ENCODE results near the gene TPPP3.

The TPPP3 gene

GRCh38 chr16:67411339-67411738 lies 18.0 kb upstream of the TPPP3 start:
- no peak overlapping the region for H3K4me3 ChIP-seq
- DNase-seq (ENCODE audit: low spot score) = no peak
- TF ChIP-seq CTCF (IDR thresholded peaks at IDR 0.05) = no peak
- H3K27ac ChIP-seq = no peak overlapping the region

- TF ChIP-seq CTCF (IDR thresholded peaks at IDR 0.05) = no peak
- H3K4me3 ChIP-seq = no peak overlapping the region
- H3K27ac ChIP-seq = no peak overlapping the region
- DNase-seq (ENCODE audit: low spot score) = no peak
These were observed 16.3 kb upstream of the TPPP3 start for GRCh38 chr16:67409631-67410030.

DNA sequence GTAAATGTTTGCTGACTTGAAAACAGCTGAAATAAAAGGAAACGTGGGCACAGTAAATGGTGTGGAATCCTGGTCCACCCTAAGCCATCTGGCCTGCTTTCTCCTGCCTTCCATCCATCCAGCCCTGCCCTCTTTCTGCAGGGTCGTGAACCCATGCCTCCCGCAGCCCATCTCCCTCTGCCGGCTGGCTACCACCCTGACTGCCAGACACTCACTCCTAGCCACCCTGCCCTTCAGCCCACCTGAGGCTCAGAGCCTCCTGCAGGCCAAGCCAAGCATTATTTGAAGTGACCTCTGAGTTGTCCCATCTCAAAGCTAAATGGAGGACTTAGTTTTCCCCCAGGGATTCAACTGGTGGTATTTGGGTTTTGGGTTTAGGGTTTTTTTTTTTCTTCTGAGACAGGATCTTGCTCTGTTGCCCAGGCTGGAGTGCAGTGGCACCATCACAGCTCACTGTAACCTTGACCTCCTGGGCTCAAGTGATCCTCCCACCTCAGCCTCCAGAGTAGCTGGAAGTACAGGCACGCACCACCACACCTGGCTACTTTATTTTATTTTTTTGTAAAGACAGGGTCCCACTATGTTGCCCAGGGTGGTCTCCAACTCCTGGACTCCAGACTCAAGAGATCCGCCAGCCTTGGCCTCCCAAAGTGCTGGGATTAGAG lies 14.6 kb upstream of the TPPP3 start:
- H3K27ac ChIP-seq = no peak overlapping the region
- DNase-seq (ENCODE audit: low spot score) = no peak
- no peak for TF ChIP-seq CTCF (IDR thresholded peaks at IDR 0.05)

GRCh38 chr16:67407176-67407787 lies 14.0 kb upstream of the TPPP3 start:
- no peak overlapping the region for H3K4me3 ChIP-seq
- no peak for TF ChIP-seq CTCF (IDR thresholded peaks at IDR 0.05)
- H3K27ac ChIP-seq = peak overlapping the region in 1 of 2 donors; percentile 72
- no peak for DNase-seq (ENCODE audit: low spot score)

More for the DNA sequence above, 14.6 kb upstream of the TPPP3 start:
- H3K4me3 ChIP-seq = no peak overlapping the region

DNA sequence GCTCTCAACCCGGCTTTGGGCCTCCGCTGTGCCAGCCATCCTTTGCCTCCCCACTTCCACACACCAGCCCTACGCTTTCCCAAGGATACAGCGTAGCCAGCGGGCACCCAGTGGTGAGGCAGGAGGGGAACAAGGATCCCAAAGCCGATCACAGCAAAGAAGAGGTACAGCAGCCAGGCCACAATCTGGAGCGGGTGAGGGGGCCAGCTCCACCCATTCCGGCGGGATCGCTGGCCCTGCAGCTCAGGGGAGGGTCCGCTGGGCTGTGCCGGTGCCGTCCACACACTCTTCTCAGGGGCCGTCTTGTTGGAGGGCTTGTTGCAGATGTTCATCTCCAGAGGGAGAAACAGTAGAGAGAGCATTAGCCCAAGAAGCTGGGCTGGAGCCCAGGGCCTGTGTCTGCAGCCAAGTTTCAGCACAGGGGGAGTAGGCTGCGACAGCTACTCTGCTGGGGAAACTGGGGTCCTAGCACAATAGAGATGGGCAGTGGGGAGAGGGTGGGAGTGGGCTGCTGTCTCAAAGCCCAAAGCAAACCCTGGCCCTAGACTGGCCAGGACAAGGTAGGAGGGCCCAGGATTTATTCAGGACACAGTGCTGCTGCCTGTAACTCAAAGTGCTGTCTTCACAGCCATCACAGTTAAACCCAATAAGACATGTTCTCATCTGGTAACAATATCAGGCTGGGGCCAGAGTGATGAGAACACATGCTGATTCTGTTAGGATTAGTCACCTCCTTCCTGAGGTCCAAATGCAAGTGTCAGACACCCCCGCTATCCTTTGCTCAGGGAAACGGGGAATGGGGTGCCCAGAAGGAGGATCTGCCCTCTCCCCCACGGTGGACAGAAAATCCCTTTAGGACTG lies 13.0 kb upstream of the TPPP3 start:
- Histone ChIP-seq H3K4me3 (no peak overlapping the region), H3K27ac (peak overlapping the region in 1 of 2 donors; percentile 72)
- no peak for DNase-seq (ENCODE audit: low spot score)
- TF ChIP-seq CTCF (IDR thresholded peaks at IDR 0.05) = no peak

DNA sequence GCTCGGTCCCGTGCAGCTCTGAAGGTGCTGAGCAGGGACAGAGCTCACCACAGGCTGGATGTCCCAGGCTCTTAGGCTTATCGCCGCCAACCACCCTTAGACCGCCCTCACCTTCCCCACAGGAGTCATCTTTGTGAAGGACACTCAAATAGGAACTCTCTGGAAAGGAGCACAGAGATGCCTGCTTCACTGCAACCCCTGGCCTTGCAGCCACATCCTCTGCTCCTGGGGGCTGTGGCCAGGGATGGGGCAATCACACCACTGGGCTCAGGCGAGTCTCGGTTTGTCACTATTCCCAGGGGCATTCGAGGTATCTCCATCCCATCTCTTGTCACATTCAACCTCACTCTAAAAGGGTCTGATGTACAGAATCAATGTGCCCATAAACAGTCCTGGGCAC lies 12.0 kb upstream of the TPPP3 start:
- TF ChIP-seq CTCF (IDR thresholded peaks at IDR 0.05) = no peak
- Histone ChIP-seq H3K4me3 (no peak overlapping the region), H3K27ac (peak overlapping the region in 1 of 2 donors; percentile 72)
- no peak for DNase-seq (ENCODE audit: low spot score)

Data from coronary artery (tissue), 2 donors.